NCI-H1105 (cell line): ENCODE measurements around the gene CCM2.
"Not testable (repeated sequence)": the region's sequence is repeated elsewhere in the genome, so short reads cannot be mapped to it uniquely, and the experiment has no call there.

Source experiments
- DNase-seq: peaks from one replicate; lab custom pipeline; 2025; lab: John Stamatoyannopoulos, UW

CCM2 gene

GRCh38 chr7:44982535-44982923 lies 17.5 kb upstream of the CCM2 start:
- DNase-seq, result no peak

GRCh38 chr7:44982970-44983369 lies 17.0 kb upstream of the CCM2 start:
- DNase-seq, result no peak

- no peak for DNase-seq
These were observed 16.1 kb upstream of the CCM2 start for GRCh38 chr7:44983742-44984477.

GRCh38 chr7:44984478-44984758 lies 15.6 kb upstream of the CCM2 start:
- DNase-seq, result no peak

- DNase-seq, result no peak
These were observed 14.8 kb upstream of the CCM2 start for GRCh38 chr7:44985033-44985695.

GRCh38 chr7:44985900-44986217 lies 14.1 kb upstream of the CCM2 start:
- no peak for DNase-seq

GRCh38 chr7:44986218-44987053 lies 13.6 kb upstream of the CCM2 start:
- peak; percentile 92 for DNase-seq

GRCh38 chr7:44987457-44987856 lies 12.5 kb upstream of the CCM2 start:
- no peak for DNase-seq

GRCh38 chr7:44987996-44988395 lies 12.0 kb upstream of the CCM2 start:
- no peak for DNase-seq

- DNase-seq, result no peak
These were observed 11.3 kb upstream of the CCM2 start for GRCh38 chr7:44988701-44989100.

GRCh38 chr7:44989132-44989531 lies 10.9 kb upstream of the CCM2 start:
- no peak for DNase-seq

- no peak for DNase-seq
These were observed 9.6 kb upstream of the CCM2 start for GRCh38 chr7:44990109-44991023.

- DNase-seq, result not testable (repeated sequence)
These were observed 7.8 kb upstream of the CCM2 start for GRCh38 chr7:44992004-44992795.

- DNase-seq, result no peak
These were observed 5.0 kb upstream of the CCM2 start for GRCh38 chr7:44994877-44995554.

- no peak for DNase-seq
These were observed 4.2 kb upstream of the CCM2 start for GRCh38 chr7:44995555-44996493.

- DNase-seq, result no peak
These were observed 1.7 kb upstream of the CCM2 start for GRCh38 chr7:44998153-44998871.

GRCh38 chr7:44999245-45000092 lies 532 bp upstream of the CCM2 start:
- peak; percentile 100 for DNase-seq

GRCh38 chr7:45001138-45001694 lies 1.2 kb downstream of the CCM2 start:
- peak; percentile 36 for DNase-seq
